Iris pigment epithelial cell (primary cell): ENCODE data around the gene PRXL2A.

Experiments
- DNase-seq: peaks from one replicate; pipeline ENCODE4 v3.0.0-alpha.2; 2011; ENCODE audit warnings: low read depth

The PRXL2A gene

DNA sequence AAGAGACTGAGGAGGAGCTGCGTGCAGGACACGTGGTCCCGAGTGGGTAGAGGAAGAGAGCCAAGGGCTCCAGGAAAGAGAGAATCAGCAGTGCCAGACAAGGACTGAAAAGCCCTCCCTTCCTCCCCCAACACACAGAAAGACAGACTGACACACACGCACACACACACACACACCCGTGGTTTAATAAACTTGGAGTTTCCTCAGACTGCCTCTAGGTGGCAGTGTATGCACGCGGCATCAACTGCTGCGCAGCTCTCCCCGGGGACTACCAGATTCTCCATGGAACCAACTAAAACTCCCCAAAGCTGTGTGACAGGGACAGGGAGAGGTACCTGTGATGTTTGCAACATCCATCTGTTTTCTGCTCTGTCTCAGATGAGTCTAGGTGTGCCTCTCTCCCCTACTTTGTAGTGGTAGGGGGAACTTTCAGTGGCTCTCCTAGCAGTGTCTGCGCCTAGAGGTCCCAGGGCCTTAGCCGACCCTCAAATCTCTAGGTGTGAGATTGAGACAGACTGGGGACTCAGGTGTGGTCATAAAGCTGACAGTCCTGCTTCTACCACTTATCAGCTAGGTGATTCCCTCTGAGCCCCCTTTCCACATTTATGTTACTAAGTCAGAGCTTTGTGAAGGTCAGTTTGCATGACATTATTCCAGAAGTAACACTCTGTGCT is 36.4 kb downstream of the PRXL2A start:
- peak; percentile 76 for DNase-seq

- DNase-seq, result no peak
Observed at GRCh38 chr10:80447436-80448190, 39.3 kb downstream of the PRXL2A start.

DNA sequence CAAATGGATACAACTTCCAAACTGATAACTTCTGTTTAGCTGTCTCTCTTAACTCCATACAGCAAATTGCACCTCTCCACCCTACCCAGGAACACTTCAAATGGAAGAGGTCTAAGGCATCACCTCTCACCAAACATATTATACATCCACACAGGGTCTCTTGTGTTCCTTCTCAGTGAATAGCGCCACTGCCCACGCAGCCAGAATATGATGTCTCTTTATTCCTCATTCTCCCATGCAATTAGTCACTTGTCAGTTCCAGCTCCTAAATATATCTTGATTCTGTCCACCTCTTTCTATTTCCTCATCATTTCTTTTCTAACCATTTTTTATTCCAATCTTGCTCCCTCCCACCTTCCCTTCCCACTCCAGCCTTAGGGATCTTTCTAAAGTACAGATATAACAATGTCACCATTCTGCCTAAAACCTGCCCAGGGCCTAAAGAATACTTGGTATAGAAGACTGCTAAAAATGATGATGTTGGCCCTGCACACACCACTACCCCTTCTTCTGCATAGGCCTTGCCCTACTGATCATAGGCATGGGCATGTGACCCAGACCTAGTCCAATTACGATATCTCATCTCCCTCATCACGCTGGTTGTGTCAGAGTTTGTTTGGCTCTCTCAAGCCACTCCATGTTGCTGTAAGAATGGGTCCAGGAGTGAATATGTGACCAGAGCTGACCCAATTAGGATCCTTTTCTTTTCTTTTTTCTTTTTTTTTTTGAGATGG is 40.0 kb downstream of the PRXL2A start:
- no peak for DNase-seq

GRCh38 chr10:80449520-80449919 is 41.2 kb downstream of the PRXL2A start:
- DNase-seq, result no peak

- DNase-seq, result no peak
Observed at GRCh38 chr10:80451132-80451531, 42.8 kb downstream of the PRXL2A start.

DNA sequence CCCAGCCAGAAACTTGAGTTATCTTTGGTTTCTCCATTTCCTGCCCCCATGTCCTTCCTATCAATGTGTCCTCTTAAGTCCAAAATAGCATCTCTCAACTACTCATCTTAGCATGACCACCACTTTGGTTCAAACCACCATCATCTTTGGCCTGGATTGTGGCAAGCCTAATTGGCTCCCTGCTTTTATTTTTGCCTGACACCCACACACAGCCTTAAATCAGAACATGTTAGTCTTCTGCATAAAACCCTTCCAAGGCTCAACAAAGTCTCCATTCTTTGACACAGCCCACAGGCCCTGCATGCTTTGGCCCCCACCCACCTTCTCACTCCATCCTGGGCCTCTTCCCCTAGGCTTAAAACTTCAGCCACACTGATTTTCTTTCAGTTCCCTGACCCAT is 43.7 kb downstream of the PRXL2A start:
- no peak for DNase-seq

DNA sequence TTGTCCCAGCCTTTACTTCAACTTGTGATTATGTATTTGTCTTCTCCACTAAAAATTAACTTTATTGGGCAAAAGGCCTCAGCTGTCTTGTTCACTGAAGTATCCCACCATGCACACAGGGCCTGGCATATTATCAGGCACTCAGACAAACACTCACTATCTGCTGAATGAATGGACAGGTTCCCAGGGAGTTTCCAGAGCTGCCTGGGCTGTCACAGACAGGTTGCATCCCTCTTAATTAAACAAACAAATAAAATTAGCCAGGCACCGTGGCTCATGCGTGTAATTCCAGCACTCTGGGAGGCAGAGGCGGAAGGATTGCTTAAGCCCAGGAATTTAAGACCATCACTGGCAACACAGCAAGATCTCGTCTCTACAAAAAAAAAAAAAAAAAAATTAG is 44.3 kb downstream of the PRXL2A start:
- DNase-seq, result no peak

- no peak for DNase-seq
Observed at GRCh38 chr10:80453056-80453841, 44.9 kb downstream of the PRXL2A start.

- DNase-seq, result peak; percentile 84
Observed at GRCh38 chr10:80453842-80454512, 45.6 kb downstream of the PRXL2A start, which contains the start of gene TSPAN14. Gene TSPAN14, plus strand, starts transcription at chr10:80454310. Its CDS starts 34,924 bp downstream, at chr10:80489234.

- peak; percentile 44 for DNase-seq
Observed at GRCh38 chr10:80454513-80455460, 46.4 kb downstream of the PRXL2A start.

GRCh38 chr10:80455461-80456349 is 47.4 kb downstream of the PRXL2A start:
- no peak for DNase-seq

DNA sequence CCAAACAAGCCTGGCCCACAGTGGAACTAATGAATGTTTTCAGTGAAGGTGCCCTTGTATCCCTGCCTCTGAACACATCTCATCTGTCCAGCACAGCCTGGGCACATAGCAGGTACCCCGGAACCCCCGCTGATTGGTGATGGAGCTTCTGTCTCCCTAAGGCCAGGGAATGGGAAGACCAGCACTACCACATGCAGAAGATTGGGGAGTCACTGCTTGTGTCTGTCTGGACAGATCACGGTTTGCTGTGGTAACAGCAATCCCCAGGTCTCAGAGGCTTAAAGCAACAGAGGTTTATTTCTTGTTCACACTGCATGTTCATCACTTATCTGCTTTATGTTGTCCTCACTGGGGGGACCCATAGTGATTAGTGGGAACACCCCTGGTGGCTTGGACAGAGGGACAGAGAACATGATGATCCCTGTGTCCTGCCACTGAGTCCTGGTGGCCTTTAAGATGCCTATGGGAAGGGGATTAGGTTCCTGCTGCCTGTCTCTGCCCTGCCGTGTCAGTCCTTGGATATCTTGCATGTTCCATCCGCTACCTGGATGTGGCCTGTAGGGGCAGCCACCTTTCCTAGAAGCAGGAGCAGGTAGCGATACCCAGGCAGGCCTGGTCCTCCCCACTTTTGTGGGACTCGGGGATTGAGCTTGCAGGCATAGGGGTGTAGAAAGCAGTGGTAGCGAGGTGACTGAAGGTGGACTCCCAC is 49.4 kb downstream of the PRXL2A start:
- no peak for DNase-seq

- DNase-seq, result no peak
Observed at GRCh38 chr10:80458263-80458625, 49.9 kb downstream of the PRXL2A start.

DNA sequence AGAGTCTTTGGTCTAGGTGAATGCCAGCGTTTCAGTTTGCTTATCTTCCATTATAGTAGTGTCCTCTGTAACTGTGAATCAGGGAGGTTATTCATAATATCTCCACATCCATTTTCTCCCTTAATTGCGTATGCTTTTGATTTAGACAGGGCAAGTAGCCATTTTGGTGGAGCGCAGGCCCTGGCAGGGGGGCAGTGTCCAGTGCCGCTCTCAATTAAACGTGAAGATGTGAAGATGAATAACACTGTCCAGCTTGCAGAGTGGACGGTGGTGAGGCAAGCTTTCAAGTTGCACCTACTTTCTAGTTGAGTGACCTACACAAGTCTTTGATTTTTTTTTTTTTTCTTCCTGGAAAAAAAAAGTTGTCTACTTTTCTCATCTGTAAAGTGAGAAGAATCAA is 50.3 kb downstream of the PRXL2A start:
- no peak for DNase-seq

- DNase-seq, result peak; percentile 79
Observed at GRCh38 chr10:80459047-80459865, 50.9 kb downstream of the PRXL2A start.

DNA sequence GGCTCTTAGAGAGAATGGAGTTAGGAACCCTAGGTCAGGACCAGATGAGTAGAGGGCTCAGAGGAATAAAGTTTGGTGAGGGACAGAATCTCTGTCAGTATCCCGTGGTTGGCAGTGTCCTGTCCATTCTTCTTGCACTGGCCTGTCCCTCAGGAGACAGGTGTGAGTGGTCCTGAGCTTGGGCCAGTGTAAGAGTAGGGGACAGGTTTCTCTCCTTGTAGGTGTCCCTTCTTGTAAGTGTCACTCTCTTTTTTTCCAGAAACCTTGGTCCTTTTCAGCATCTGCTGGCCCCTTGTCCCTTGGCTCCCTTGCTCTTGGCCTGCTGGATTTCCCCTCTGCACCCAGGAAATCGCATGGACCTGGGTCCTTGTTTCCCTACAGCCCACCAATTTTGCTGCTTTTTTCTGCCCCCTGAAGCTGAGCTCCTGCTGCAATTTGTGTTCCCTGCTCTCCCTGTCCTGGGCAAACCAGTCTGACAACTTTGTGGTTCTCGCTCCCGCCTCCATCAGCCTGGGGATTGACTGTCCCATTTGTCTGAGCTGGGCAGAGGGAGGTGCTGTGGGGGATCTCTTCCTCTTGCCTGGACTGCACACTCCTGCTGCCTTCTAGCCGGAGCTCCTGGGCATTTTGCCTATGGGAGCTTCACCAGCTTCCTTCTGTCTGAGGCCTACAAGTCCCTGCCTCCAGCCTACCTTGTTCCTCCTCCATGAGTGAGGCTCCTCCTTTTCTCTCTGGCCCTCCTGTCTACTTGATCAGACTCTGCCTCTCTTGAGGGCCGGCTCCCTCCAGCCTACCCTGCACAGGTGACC is 52.3 kb downstream of the PRXL2A start:
- DNase-seq, result peak; percentile 45
